ENCODE measurements around the gene TMEM145.

The TMEM145 gene

DNA sequence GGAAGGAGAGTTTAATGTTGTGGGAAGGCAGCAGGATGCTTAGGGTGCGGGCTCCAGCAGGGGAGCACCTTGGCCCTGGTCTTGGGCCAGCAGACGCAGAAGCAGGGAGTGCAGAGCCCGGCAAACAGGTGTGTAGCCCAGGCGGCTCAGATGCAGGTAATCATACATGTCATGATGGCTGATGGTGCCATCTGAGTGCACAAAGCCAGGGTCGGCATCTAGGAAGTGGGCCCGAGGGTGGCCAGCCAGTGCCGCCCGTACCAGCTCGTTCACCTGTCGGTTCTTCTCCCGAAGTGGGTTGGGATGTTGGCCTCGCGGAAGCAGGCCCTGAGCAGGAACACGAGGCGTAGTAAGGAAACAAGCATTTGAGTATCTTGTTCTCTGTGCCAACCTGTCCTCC, 16.1 kb upstream of the TMEM145 start:
- H3K4me3 ChIP-seq (ENCODE audit: low read length): no peak overlapping the region
- no peaks in the 10 kb centered on the region for H3K27me3 ChIP-seq (ENCODE audit: control insufficient read depth, low read length)
- peaks cover 2% of the 10 kb centered on the region; the same call in 1 of the 2 replicates for H3F3A ChIP-seq (ENCODE audit: control insufficient read depth, insufficient read depth)
- no peak overlapping the region for H3K27ac ChIP-seq (ENCODE audit: low read depth, low read length)
- H3K9me3 ChIP-seq (ENCODE audit: control insufficient read depth, insufficient read depth, low read length): no peaks in the 10 kb centered on the region
- no peaks in the 10 kb centered on the region for H3K9me2 ChIP-seq (replicated peaks; ENCODE audit: control insufficient read depth, low read length)
- H3K36me3 ChIP-seq (ENCODE audit: control insufficient read depth, low read length): peaks cover 48% of the 10 kb centered on the region
- no peak overlapping the region for H3K4me2 ChIP-seq (ENCODE audit: low read length)
- TF ChIP-seq, protein P1, sequence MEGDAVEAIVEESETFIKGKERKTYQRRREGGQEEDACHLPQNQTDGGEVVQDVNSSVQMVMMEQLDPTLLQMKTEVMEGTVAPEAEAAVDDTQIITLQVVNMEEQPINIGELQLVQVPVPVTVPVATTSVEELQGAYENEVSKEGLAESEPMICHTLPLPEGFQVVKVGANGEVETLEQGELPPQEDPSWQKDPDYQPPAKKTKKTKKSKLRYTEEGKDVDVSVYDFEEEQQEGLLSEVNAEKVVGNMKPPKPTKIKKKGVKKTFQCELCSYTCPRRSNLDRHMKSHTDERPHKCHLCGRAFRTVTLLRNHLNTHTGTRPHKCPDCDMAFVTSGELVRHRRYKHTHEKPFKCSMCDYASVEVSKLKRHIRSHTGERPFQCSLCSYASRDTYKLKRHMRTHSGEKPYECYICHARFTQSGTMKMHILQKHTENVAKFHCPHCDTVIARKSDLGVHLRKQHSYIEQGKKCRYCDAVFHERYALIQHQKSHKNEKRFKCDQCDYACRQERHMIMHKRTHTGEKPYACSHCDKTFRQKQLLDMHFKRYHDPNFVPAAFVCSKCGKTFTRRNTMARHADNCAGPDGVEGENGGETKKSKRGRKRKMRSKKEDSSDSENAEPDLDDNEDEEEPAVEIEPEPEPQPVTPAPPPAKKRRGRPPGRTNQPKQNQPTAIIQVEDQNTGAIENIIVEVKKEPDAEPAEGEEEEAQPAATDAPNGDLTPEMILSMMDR (IDR thresholded peaks at IDR 0.05; ENCODE audit: low read depth, low read length, poor library complexity, severe bottlenecking): no peak
- TF ChIP-seq EZH2phosphoT487 (IDR thresholded peaks at IDR 0.05; ENCODE audit: borderline replicate concordance, low read length): no peak
- H3K4me1 ChIP-seq (ENCODE audit: control insufficient read depth, low read length): peaks cover 13% of the 10 kb centered on the region
- peaks cover 6% of the 10 kb centered on the region; the same call in 1 of the 2 replicates for H3K79me2 ChIP-seq (ENCODE audit: control insufficient read depth, low read length)
- H4K20me1 ChIP-seq (ENCODE audit: control insufficient read depth, insufficient read depth, low read depth, low read length): no peaks in the 10 kb centered on the region

- no peak for TF ChIP-seq EZH2phosphoT487 (IDR thresholded peaks at IDR 0.05; ENCODE audit: borderline replicate concordance, low read length)
- TF ChIP-seq, protein P1 (IDR thresholded peaks at IDR 0.05; ENCODE audit: low read depth, low read length, poor library complexity, severe bottlenecking): no peak
- no peaks in the 10 kb centered on the region for H3K9me3 ChIP-seq (ENCODE audit: control insufficient read depth, insufficient read depth, low read length)
- peaks cover 2% of the 10 kb centered on the region; the same call in 1 of the 2 replicates for H3F3A ChIP-seq (ENCODE audit: control insufficient read depth, insufficient read depth)
- no peaks in the 10 kb centered on the region for H3K9me2 ChIP-seq (replicated peaks; ENCODE audit: control insufficient read depth, low read length)
- H3K79me2 ChIP-seq (ENCODE audit: control insufficient read depth, low read length): peaks cover 6% of the 10 kb centered on the region; the same call in 1 of the 2 replicates
- peaks cover 7% of the 10 kb centered on the region for H3K36me3 ChIP-seq (ENCODE audit: control insufficient read depth, low read length)
- peak within 1 kb of the TSS; percentile 88 for H3K4me2 ChIP-seq (ENCODE audit: low read length)
- H3K4me1 ChIP-seq (ENCODE audit: control insufficient read depth, low read length): peaks cover 20% of the 10 kb centered on the region
- peak within 1 kb of the TSS; percentile 3; the same call in 1 of the 2 replicates for H3K27ac ChIP-seq (ENCODE audit: low read depth, low read length)
- peak within 1 kb of the TSS; percentile 90 for H3K4me3 ChIP-seq (ENCODE audit: low read length)
- no peaks in the 10 kb centered on the region for H3K27me3 ChIP-seq (ENCODE audit: control insufficient read depth, low read length)
- no peaks in the 10 kb centered on the region for H4K20me1 ChIP-seq (ENCODE audit: control insufficient read depth, insufficient read depth, low read depth, low read length)
Observed at GRCh38 chr19:42301646-42302203, 11.4 kb upstream of the TMEM145 start, which contains the start of gene PRR19. Gene PRR19 (plus strand): TSS chr19:42302132. CDS start chr19:42309585, 7,453 bp downstream.

GRCh38 chr19:42303101-42303464, 10.0 kb upstream of the TMEM145 start:
- Histone ChIP-seq H3K4me3 (ENCODE audit: low read length) (peak overlapping the region; percentile 37), H3K27ac (ENCODE audit: low read depth, low read length) (no peak overlapping the region)

More at GRCh38 chr19:42303101-42303464, 10.0 kb upstream of the TMEM145 start:
- Histone ChIP-seq H3K9me2 (replicated peaks; ENCODE audit: control insufficient read depth, low read length) (no peaks in the 10 kb centered on the region), H3K27me3 (ENCODE audit: control insufficient read depth, low read length) (no peaks in the 10 kb centered on the region), H4K20me1 (ENCODE audit: control insufficient read depth, insufficient read depth, low read depth, low read length) (no peaks in the 10 kb centered on the region), H3K79me2 (ENCODE audit: control insufficient read depth, low read length) (peaks cover 6% of the 10 kb centered on the region; the same call in 1 of the 2 replicates), H3K9me3 (ENCODE audit: control insufficient read depth, insufficient read depth, low read length) (no peaks in the 10 kb centered on the region), H3F3A (ENCODE audit: control insufficient read depth, insufficient read depth) (peaks cover 2% of the 10 kb centered on the region; the same call in 1 of the 2 replicates), H3K36me3 (ENCODE audit: control insufficient read depth, low read length) (peaks cover 3% of the 10 kb centered on the region; the same call in 1 of the 2 replicates), H3K4me2 (ENCODE audit: low read length) (peak overlapping the region; percentile 88), H3K4me1 (ENCODE audit: control insufficient read depth, low read length) (peaks cover 20% of the 10 kb centered on the region)
- no peak for TF ChIP-seq EZH2phosphoT487 (IDR thresholded peaks at IDR 0.05; ENCODE audit: borderline replicate concordance, low read length)
- TF ChIP-seq, protein P1 (IDR thresholded peaks at IDR 0.05; ENCODE audit: low read depth, low read length, poor library complexity, severe bottlenecking): no peak
